NCI-H345 treated with DMSO at 0.1 percent for 48 hours (cell line): ENCODE results near the gene NDST4.

ENCODE experiments used
- DNase-seq: peaks from one replicate; lab custom pipeline; 2025; ENCODE audit not compliant: unreplicated experiment; lab: John Stamatoyannopoulos, UW

The NDST4 gene

GRCh38 chr4:114807759-114808404 is 305.5 kb downstream of the NDST4 start:
- DNase-seq, result no peak

DNA sequence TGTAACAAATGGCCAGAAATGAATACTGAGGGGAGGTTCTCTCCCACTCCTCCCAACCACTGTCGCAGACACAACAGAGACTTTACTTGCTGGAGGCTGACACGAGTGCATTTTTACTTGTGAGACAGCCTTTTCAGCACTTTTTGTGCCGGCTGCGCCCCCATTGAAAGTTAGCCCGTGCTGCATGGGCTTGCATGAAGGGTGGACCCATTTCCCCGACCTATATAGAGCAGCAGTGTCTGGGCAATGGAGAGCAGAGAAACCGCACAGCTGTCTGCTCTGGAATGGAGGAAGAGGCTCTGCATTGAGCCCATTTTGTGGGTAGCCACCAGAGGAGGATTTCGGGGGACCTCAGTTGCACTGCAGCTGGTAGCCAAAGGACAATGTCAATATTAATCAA is 306.1 kb downstream of the NDST4 start:
- no peak for DNase-seq

DNA sequence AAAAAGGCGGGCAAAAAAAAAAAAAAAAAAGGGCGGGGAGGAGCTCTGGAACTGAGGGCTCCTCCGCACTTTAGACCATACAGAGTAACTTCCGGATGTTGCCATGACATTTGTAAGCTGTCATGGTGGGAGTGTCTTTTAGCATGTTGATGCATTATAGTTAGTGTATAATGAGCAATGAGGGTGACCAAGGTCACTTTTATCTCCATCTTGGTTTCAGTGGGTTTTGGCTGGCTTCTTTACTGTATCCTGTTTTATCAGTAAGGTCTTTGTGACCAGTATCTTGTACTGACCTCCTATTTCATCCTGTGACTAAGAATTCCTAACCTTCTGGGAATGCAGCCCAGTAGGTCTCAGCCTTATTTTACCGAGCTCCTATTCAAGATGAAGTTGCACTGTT is 321.4 kb downstream of the NDST4 start:
- no peak for DNase-seq

- no peak for DNase-seq
Observed at GRCh38 chr4:114785570-114785969, 327.9 kb downstream of the NDST4 start.

- DNase-seq, result no peak
Observed at GRCh38 chr4:114783215-114783595, 330.2 kb downstream of the NDST4 start.

DNA sequence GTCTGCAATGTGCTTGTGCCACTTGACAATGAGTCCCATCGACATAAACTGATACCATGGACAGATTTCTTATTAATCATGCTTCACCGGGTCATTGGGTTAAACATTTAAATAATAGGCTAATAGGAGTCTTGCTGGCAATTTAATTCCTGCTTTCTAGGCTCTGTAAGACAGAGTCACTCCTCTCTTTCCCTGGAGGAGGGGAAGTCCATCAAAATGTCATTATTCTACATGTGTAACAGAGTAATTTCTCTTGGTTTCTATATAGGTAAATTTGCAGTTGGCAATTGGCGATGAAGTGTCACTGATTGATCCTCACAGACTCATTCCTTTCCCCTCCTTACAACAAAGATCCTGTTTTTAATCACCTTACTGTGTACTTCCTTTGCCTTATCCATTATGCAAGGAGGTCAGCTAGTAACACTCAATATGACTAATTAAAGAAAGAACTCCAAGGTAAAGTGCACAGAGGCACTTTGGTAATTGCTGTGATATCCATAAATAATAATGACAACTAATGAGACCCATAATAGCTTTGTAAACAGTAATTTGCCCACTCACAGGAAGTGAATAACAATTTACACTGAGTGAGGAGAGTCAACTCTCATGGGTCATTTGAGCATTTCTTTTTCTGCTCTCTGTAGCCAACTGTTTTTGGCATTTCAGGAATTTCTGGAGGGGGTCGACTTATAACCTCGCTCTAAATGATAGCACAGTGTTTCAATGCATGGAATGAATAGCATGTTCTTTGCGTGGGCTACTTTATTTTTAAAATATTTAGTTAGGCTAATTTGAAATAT is 330.8 kb downstream of the NDST4 start:
- DNase-seq, result no peak

- peak; percentile 4 for DNase-seq
Observed at GRCh38 chr4:114780205-114780604, 333.2 kb downstream of the NDST4 start.
